Esophagus muscularis mucosa (tissue), 4 donors: ENCODE measurements around the gene TRIM29.

Experiments
- EP300 ChIP-seq: sonication (generic); formaldehyde crosslinking; IDR thresholded peaks from one replicate; pipeline ENCODE4 v1.6.1; 2017; ENCODE audit warnings: antibody characterized with exemption
- POLR2A ChIP-seq: fragments of 450-650 bp; IDR thresholded peaks from one replicate; pipeline ENCODE4 v1.6.1; 2017; ENCODE audit warnings: antibody characterized with exemption, moderate library complexity, mild to moderate bottlenecking, low read depth
- POLR2AphosphoS5 ChIP-seq, 2 donors: sonication (generic); formaldehyde crosslinking; IDR thresholded peaks; one replicate each; pipeline ENCODE4 v1.6.1; 2017; ENCODE audit warnings: antibody characterized with exemption in 2 of 2
- TF ChIP-seq, protein P1 (sequence below), 3 experiments: fragments of 200-600 bp in 2 of 3; fragments of 450-650 bp in 1 of 3; sonication (generic) in 2 of 3; IDR thresholded peaks; one replicate each; pipeline ENCODE4 v1.5.1; 2017 to 2019; ENCODE audit warnings: antibody characterized with exemption in 3 of 3, mild to moderate bottlenecking in 2 of 3, moderate library complexity in 1 of 3

DNA sequence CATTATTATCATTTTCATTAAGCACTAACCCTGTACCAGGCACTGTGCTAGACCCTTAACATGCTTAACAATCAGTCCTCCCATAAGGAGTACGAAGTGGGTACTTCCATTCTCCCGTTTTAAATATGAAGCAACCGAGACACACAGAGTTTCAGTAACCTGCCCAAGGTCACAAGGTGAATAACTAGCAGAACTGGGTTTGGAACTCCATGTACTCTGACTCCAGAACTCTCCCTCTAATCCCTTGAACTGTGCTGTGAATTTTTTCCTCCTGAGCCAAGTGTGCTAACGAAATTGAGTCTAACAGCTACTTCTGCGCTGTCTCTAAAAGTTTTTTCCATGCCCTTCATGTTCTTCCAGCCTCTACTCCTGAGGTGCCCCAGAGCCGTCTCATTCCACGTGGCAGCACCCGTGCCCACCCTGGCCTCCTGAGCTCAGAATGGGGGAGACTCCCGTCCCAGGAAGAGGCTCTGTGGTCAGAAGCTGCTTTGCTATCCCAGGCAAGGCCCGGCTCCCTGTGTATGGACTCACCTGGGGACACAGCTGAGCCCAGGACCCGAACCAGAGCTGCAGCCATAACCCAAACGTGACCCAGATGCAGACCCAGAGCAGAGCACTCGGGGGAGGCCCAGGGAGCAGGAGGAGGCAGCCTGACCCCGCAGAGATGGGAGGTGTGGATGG lies 8.6 kb upstream of the TRIM29 start:
- TF ChIP-seq, protein P1, sequence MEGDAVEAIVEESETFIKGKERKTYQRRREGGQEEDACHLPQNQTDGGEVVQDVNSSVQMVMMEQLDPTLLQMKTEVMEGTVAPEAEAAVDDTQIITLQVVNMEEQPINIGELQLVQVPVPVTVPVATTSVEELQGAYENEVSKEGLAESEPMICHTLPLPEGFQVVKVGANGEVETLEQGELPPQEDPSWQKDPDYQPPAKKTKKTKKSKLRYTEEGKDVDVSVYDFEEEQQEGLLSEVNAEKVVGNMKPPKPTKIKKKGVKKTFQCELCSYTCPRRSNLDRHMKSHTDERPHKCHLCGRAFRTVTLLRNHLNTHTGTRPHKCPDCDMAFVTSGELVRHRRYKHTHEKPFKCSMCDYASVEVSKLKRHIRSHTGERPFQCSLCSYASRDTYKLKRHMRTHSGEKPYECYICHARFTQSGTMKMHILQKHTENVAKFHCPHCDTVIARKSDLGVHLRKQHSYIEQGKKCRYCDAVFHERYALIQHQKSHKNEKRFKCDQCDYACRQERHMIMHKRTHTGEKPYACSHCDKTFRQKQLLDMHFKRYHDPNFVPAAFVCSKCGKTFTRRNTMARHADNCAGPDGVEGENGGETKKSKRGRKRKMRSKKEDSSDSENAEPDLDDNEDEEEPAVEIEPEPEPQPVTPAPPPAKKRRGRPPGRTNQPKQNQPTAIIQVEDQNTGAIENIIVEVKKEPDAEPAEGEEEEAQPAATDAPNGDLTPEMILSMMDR (IDR thresholded peaks at IDR 0.05), result no peak
- TF ChIP-seq POLR2A (no peak), EP300 (no peak), POLR2AphosphoS5 (IDR thresholded peaks at IDR 0.05) (no peak)
